ENCODE data around the gene NFIA.

DNA sequence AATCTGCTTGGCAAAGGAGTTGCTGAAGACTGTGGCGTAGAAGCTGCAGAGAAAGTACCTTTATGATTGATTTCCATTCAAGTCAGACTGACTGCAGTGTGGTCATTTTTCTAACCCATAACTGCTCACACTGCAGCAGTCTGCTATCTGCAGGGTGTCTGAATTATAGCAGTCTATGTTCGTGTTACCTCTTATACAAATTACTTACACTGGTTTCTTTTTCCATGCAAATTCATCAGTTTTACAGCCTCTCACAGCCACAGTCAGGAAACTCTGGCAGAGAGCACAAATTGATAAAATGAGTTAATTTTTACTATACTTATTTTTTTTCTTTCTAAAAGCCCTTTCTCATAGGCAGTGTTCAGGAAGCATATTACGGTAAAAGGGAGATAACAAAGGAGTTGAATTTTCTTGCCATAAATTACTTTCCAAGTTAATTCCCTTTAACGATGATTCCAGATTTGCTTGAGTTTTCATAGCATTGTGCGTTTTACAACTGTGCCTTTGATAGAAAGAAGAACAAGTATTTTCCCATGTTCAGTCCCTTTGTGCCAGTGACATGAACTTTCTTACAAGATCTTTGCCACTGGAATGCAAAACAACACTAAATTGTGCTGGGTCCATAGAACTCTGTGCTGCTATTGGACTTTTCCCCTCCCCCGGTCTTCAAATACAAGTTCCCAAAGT is 261.5 kb downstream of the NFIA start:
- TF ChIP-seq POLR2A (IDR thresholded peaks at IDR 0.05; ENCODE audit: low read depth, low read length), result no peak
- no peak for TF ChIP-seq PAX5 (IDR thresholded peaks at IDR 0.05; ENCODE audit: insufficient read depth, low read length, severe bottlenecking)

All from GM12891 (cell line).